Urinary bladder (tissue), 4 donors: Measurements from ENCODE around the gene CCN6. TPM values are rescaled to one million over a fixed set of nuclear protein-coding genes. Genes with fewer than 3 reads are reported as not detected.
"Not testable (repeated sequence)": the region's sequence is repeated elsewhere in the genome, so short reads cannot be mapped to it uniquely, and the experiment has no call there.

Source experiments
- DNase-seq: peaks from one replicate; pipeline ENCODE4 v3.0.0-alpha.2; 2015; ENCODE audit errors: extremely low spot score
- H3K27ac ChIP-seq: one replicate; pipeline ENCODE4 v1.5.1; 2013; ENCODE audit warnings: low read depth, mild to moderate bottlenecking, moderate library complexity
- H3K36me3 ChIP-seq: one replicate; pipeline ENCODE4 v1.6.1; 2013; ENCODE audit warnings: mild to moderate bottlenecking, moderate library complexity; ENCODE audit not compliant: insufficient read depth
- H3K4me1 ChIP-seq: one replicate; pipeline ENCODE4 v1.6.1; 2013; ENCODE audit warnings: mild to moderate bottlenecking, moderate library complexity; ENCODE audit not compliant: insufficient read depth
- H3K4me3 ChIP-seq: one replicate; pipeline ENCODE4 v1.5.1; 2013; ENCODE audit warnings: low read depth, low read length
- WGBS: extraction: QIAGEN DNeasy Blood & Tissue Kit; methylation state at CpG from one replicate; pipeline ENCODE4 v1.1.7; 2013; 5-methylcytosine and 5-hydroxymethylcytosine counted together
- polyA plus RNA-seq: library from polyadenylated mRNA; stranded (reverse); fragments of 200-250 nt; gene quantifications from one replicate; pipeline ENCODE4 v1.2.3, GENCODE V29; 2013
- total RNA-seq: library from RNA; depleted of rRNA; stranded (reverse); fragments of >200 nt; gene quantifications from one replicate; pipeline ENCODE4 v1.2.3, GENCODE V29; 2014
- donor health status: healthy with polysubstance abuse.
- donor health status: healthy.

The CCN6 gene
- total and polyA plus RNA-seq, 2 donors: not detected

DNA sequence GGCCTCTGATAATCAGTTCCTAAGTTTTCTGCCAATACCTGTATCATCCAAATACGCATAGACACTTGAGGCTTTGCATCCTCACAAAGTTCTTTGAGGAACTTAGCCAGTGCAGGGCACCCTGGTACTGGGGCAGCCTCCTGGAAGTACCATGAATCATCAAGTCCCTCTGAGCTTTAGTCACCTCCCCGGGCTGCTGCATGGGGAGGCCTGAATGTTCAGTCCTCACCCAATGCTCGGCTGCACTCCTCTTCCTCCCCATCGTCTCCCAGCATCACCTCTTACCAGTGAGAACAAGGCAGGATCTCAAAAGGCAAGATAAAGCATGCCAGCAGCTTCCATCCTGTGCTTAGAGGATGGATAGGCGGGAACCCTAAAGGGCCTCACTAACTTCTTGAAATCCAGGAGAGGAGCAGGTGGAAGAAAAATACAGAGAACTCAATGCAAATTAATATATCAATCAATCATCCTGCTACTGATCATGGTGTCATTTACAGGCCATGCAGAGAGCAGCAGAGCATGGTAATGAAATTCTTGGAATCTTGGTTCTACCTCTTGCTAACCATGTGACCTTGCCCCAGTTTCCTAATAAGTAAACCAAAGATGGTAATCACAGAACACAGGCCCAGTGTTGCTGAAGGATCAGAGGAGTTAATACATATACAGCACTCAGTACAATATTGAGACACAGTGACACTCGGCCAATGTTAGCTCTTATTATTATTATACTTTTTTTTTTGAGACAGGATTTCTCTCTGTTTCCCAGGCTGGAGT, 4.7 kb upstream of the CCN6 start:
- 88% methylated on average over 6 of the region's 6 CpGs for WGBS
- H3K4me3 ChIP-seq: no peak overlapping the region
- no peak overlapping the region for H3K27ac ChIP-seq
- no peaks in the 10 kb centered on the region for H3K4me1 ChIP-seq
- no peaks in the 10 kb centered on the region for H3K36me3 ChIP-seq
- DNase-seq: no peak

DNA sequence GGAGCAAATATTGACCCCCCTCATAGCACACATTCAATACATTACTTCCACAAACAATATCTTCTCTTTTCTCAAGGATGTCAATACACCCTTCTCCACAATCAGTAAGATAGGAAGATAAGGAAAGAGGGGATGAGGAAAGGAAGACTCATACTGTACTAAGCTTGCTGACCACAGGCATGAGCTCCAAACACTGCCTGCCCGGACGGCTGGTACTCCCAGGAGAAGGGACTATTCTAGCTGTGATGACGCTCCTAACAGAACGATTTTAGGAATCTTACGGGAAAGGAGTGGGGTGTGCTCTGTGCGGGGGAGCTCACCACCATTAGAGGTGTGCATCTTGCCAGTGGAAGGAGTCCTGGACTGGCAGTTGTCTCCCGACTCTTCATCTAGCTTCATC, 3.9 kb upstream of the CCN6 start:
- Histone ChIP-seq H3K27ac (no peak overlapping the region), H3K4me3 (no peak overlapping the region), H3K36me3 (no peaks in the 10 kb centered on the region), H3K4me1 (no peaks in the 10 kb centered on the region)
- DNase-seq: no peak
- WGBS: 93% methylated on average over 7 of the region's 7 CpGs

DNA sequence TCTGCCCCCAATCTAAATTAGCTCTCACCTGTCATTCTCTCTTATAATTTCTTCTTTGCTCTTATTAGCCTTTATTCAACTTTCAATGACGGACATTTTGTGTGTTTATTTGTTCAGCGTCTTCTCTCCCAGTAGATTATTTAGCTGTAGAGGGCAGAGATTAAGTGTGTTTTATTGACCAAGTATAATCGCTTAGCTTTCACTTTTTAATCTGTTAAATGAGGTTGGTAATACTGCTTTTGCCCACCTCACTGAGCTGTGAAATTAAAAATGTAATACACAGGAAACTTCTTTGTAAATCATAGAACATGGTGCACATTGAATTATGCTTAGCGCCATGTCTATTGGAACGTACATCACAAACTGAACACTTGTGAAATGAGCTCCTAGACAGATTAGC, 3.5 kb upstream of the CCN6 start:
- DNase-seq: no peak
- 95% methylated on average over 5 of the region's 5 CpGs for WGBS
- no peaks in the 10 kb centered on the region for H3K36me3 ChIP-seq
- H3K4me3 ChIP-seq: no peak overlapping the region
- no peak overlapping the region for H3K27ac ChIP-seq
- no peaks in the 10 kb centered on the region for H3K4me1 ChIP-seq

DNA sequence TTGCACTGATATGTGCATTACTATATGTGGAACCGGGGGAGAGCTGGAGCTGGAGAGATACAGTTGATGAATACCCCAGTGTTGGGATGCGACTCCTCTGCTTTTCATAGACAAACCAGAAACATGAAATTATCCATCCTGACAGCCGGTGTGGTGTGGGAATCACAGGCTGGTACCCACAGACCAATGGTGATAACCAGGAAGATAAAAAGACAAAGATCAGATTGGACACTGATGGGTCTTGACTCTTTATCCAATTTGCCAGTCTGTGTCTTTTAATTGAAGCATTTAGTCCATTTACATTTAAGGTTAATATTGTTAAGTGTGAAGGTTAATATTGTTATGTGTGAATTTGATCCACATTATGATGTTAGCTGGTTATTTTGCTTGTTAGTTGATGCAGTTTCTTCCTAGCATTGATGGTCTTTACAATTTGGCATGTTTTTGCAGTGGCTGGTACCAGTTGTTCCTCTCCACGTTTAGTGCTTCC, 2.6 kb upstream of the CCN6 start:
- H3K4me3 ChIP-seq, H3K4me1 ChIP-seq, H3K27ac ChIP-seq, H3K36me3 ChIP-seq, DNase-seq: not testable (repeated sequence)
- 83% methylated on average over 4 of the region's 4 CpGs for WGBS

DNA sequence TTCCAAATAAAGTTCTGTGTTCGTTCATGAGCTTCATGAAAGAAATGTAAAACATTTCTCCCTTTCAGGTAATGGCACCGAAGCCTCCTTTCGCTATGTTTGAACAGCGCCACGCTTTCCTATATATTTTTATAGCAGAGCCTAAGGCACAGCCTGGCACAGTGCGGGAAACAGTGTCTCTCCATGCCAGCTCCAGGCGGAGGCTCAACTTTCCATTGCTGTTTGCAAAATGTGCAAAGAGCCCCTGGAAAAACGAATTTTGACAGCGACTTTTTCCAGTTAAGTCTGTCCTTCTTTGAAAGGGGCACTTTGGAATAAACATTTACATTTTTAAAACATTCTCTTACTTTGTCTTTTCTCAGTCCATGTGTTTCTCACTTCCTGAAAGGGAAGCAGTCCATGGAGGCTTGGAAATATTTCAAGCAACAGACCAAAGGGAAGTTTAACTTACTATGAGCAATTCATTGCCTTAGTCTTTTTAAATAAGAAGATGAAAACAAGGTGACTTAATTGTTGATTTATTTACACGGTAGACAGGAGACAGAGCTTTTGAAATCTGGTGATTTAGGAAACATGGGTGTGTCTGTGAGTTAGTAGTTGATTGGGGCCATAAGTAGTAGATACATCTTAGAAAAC, 769 bp downstream of the CCN6 start:
- Histone ChIP-seq H3K4me3 (no peak overlapping the region), H3K36me3 (no peaks in the 10 kb centered on the region), H3K4me1 (no peaks in the 10 kb centered on the region), H3K27ac (no peak overlapping the region)
- DNase-seq: no peak
- 74% methylated on average over 10 of the region's 10 CpGs for WGBS

DNA sequence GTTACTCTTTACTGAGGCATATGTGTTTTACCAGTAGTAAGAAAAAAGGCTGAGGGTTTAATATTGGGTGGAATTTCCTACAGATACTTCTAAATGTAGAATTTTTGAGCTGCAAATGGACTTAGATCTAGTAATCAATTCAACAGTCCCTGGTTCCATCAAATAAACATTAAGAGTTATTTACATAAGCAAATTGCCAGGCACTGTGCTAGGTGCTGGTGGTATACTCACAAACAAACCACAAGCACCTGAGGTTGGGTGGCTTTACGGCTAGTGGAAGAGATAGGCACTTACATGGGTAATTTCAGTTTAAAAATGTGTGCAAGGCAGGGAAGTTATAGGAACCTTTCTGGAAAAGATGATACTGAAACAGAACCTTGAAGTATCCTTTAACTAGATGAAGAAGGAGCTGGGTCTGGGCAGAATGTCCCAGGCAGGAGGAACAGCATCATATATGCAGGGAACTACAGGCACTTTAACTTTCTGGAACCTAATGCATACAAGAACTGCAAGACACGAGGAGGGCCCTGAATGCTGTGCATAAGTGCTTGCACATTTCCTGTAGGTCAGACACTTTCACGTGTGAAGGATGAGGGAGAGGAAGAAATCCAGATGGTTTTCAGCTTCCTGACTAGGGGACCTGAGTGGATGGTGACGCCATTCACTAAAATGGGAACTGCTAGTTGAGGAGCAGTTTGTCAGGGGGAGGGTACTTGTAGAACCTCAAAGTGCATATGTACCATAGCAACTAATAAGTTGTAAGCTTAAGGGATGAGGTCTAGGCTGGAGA, 4.5 kb downstream of the CCN6 start:
- no peaks in the 10 kb centered on the region for H3K4me1 ChIP-seq
- H3K36me3 ChIP-seq: no peaks in the 10 kb centered on the region
- DNase-seq: no peak
- no peak overlapping the region for H3K27ac ChIP-seq
- H3K4me3 ChIP-seq: no peak overlapping the region
- WGBS: 73% methylated on average over 4 of the region's 4 CpGs

DNA sequence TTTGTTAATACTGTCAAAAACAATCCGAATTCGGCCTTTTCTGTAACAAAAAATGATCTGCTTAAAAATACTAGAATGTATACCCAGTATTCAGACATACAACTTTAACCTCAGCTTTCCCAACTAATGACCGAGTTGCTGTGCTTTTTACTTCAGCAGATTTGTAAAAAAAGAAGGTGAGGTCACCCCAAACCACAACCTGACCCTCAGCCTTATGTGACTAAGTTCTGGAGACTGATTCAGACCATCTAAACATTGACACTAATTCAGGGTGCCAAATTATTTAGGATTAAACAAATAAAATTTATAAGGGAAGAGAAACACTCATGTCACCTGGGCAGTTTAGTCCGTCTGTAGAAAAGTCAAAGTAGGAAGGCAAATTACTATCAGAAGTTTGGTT, 7.7 kb downstream of the CCN6 start:
- WGBS: 96% methylated on average over 4 of the region's 4 CpGs
- no peaks in the 10 kb centered on the region for H3K36me3 ChIP-seq
- DNase-seq: no peak

DNA sequence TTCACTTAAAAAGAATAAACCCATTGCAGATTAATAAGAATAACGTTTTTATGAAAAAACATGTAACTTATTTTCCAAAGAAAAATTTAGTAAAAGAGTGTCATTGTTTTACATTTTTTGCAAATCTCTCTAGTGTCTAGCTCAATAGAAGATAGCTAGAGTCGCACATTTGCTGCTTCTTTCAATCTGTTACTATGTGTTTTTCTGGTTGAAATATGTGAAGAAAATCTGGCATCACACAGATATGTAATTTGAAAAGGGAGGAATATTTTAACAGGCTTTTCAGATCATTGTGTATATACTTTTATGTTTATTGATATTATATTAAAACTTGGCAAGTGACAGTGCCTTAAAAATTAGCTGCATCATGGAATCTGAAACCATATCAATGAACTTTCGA, 9.1 kb downstream of the CCN6 start:
- H3K27ac ChIP-seq: no peak overlapping the region
- whole genome bisulfite sequencing: 88% methylated on average over 3 of the region's 3 CpGs
- H3K36me3 ChIP-seq: no peaks in the 10 kb centered on the region
- no peaks in the 10 kb centered on the region for H3K4me1 ChIP-seq
- no peak overlapping the region for H3K4me3 ChIP-seq
- no peak for DNase-seq

More for the DNA sequence above, 7.7 kb downstream of the CCN6 start:
- H3K4me1 ChIP-seq: no peaks in the 10 kb centered on the region
- no peak overlapping the region for H3K27ac ChIP-seq
- no peak overlapping the region for H3K4me3 ChIP-seq

DNA sequence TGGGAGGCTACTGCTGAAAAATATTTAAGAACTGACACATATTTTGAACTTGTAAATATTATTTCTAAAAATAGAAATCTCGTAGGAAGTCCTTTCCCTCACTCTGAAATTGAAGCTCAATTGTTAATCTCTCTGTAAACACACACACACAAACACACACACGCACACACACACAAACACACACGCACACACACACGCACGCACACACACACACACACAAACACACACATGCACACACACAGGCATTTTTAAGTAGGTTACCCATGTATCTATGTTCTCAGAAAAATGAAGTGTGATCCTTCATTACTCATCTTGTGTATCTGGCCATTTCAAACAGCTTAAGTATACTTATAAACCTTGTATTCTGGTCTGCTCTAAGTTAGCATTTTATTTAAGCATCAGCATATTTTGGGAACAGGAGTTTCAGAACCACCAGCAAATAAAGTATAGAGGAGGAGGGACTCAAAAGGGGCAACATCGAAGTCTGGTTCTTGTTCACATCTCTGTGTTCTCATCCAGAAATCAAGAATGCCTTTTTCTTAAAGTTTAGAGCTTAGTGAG, 11.6 kb downstream of the CCN6 start:
- 61% methylated on average over 6 of the region's 6 CpGs for WGBS
- no peak for DNase-seq
- no peak overlapping the region for H3K27ac ChIP-seq
- H3K4me1 ChIP-seq: no peaks in the 10 kb centered on the region
- H3K36me3 ChIP-seq: no peaks in the 10 kb centered on the region
- no peak overlapping the region for H3K4me3 ChIP-seq

DNA sequence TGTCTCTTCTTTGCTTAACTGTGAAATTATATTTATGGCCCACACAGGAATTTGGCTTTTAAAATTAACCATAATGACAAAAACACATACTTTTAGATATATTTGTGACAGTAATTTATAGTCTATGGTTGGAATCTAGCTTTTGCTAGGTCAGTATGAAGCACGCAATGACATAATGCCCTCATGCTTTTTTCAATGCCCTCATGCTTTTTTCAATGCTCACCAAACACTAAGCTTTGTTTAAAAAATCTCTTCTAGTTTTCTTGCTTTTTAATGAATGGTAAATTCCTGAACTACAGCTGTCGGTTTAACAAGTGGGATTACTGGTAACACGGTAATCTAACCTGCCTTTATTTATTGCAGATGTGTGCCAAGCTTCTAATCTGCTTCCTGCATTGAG, 12.7 kb downstream of the CCN6 start:
- 61% methylated on average over 3 of the region's 3 CpGs for WGBS
- Histone ChIP-seq H3K36me3 (peaks cover 1% of the 10 kb centered on the region), H3K4me3 (no peak overlapping the region), H3K4me1 (no peaks in the 10 kb centered on the region), H3K27ac (no peak overlapping the region)
- DNase-seq: no peak

DNA sequence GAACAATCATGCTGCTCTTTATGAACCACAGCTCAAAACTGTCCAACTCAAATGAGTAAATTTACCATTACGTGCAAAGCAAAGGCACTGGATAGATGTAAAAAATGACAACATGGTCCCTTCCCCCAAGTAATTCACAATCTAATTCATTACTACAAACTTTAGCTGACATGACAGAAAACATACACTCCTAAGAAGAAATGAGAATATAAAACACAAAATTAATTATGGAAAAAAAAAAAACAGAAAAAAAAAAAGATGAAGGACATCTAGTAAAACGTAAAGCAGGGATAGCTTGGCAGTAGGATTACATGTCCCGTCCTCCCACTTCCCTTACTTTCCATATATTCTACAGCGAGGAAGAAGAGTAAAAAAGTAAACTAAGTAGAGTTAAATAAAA, 27.7 kb downstream of the CCN6 start:
- DNase-seq: no peak
- H3K4me3 ChIP-seq: no peak overlapping the region
- H3K36me3 ChIP-seq: peaks cover 2% of the 10 kb centered on the region
- H3K27ac ChIP-seq: no peak overlapping the region
- 89% methylated on average over 4 of the region's 4 CpGs for WGBS
- no peaks in the 10 kb centered on the region for H3K4me1 ChIP-seq

DNA sequence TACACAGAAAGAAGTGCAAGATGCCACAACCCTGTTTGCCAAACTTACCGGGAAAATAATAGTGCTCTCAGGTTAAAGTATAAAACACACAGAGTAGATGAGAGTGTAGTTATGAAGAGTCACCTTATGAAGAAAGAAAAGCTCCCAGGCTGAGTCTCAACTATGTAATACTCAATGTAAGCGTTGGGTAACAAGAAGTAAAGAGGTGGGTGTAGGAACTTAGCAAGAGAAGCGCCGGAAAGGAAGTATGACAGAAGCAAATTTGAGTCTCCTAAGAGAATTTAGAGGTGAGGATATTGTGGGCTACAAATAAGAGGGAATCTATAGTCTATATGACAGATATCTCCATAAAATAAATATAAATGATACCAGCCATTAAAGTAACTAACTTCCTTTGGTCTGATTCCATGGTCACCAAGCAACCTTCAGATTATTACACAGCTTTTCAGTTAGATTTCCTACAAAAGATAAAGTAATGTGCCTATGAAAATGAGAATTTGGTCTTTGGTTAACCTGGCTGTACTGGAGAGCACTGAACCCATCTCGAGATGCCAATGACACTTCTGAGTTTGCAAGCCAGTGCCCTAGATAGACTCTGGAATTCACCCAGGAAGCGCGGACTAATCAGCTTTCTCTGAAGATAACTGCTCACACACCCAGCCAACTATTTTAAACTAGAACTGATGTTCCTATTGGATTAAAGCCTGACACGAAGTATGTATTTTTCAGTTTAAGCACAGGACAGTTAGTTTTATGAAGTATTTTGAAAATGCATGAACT, 31.6 kb downstream of the CCN6 start:
- Histone ChIP-seq H3K36me3 (peaks cover 2% of the 10 kb centered on the region), H3K4me1 (no peaks in the 10 kb centered on the region), H3K4me3 (no peak overlapping the region), H3K27ac (no peak overlapping the region)
- 77% methylated on average over 8 of the region's 8 CpGs for WGBS
- DNase-seq: no peak

DNA sequence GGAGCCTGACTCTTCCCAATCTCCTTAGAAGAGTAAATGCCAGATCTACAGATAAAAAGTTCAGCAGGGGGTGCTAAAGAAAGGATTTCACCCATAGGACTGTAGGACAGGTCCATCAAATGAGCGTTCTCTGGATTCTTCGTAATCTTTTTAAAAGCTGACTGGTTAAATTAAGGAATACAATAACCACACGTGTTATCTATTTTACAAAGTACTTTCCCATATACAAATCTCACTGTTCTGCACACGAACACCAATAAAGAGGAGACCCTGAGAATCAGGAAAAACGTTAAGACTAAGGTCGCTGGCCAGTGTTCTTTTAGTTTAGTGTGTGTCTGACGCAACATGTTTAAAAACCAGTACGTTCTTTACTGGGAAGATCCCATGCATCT, 32.8 kb downstream of the CCN6 start:
- Histone ChIP-seq H3K4me3 (peak overlapping the region; percentile 83), H3K27ac (peak overlapping the region; percentile 82), H3K4me1 (no peaks in the 10 kb centered on the region), H3K36me3 (peaks cover 2% of the 10 kb centered on the region)
- peak; percentile 13 for DNase-seq
- WGBS: under 1% methylated on average over 8 of the region's 8 CpGs
